GM12878 (cell line): ENCODE data around the gene PEMT. TPM values are rescaled to one million over a fixed set of nuclear protein-coding genes. Genes with fewer than 3 reads are reported as not detected.

ENCODE experiments used
- BRCA1 ChIP-seq: IDR thresholded peaks from 2 replicates; pipeline ENCODE4 v1.6.1; 2011; ENCODE audit warnings: low read depth, low read length, improper control_type of control experiment
- CBFB ChIP-seq: IDR thresholded peaks from 2 replicates; pipeline ENCODE4 v1.6.1; 2016; ENCODE audit warnings: antibody characterized with exemption, low read depth
- CHD2 ChIP-seq: IDR thresholded peaks from 2 replicates; pipeline ENCODE4 v1.6.1; 2011; ENCODE audit warnings: low read depth, low read length, improper control_type of control experiment, borderline replicate concordance
- DPF2 ChIP-seq: fragments of 450-650 bp; IDR thresholded peaks from 2 replicates; pipeline ENCODE4 v1.6.1; 2017; ENCODE audit warnings: mild to moderate bottlenecking
- EED ChIP-seq: sonication (generic); IDR thresholded peaks from 2 replicates; pipeline ENCODE4 v1.6.1; 2016; ENCODE audit warnings: antibody characterized with exemption, low read depth
- EGR1 ChIP-seq, 2 experiments: IDR thresholded peaks; 1 replicate in 1 of 2; 2 replicates in 1 of 2; pipeline ENCODE4 v1.6.1; 2011 to 2012; ENCODE audit warnings: low read depth in 2 of 2, low read length in 2 of 2, borderline replicate concordance in 1 of 2, mild to moderate bottlenecking in 1 of 2, moderate library complexity in 1 of 2
- FOS ChIP-seq: IDR thresholded peaks from 3 replicates; pipeline ENCODE4 v1.6.1; 2011; ENCODE audit warnings: borderline replicate concordance; ENCODE audit not compliant: insufficient read length; ENCODE audit errors: extremely low read depth
- GATAD2B ChIP-seq: fragments of 450-650 bp; conservative IDR thresholded peaks from 2 replicates; pipeline ENCODE4 v1.6.1; 2017; ENCODE audit warnings: low read depth, mild to moderate bottlenecking, moderate library complexity
- HCFC1 ChIP-seq: fragments of 150-350 bp; IDR thresholded peaks from 2 replicates; pipeline ENCODE4 v1.6.1; 2014; ENCODE audit warnings: low read length
- IRF4 ChIP-seq: IDR thresholded peaks from 2 replicates; pipeline ENCODE4 v1.6.1; 2011; ENCODE audit warnings: low read depth, low read length
- JUNB ChIP-seq: IDR thresholded peaks from 2 replicates; pipeline ENCODE4 v1.6.1; 2016; ENCODE audit warnings: antibody characterized with exemption, mild to moderate bottlenecking
- KAT2A ChIP-seq: conservative IDR thresholded peaks from 2 replicates; pipeline ENCODE4 v1.6.1; 2011; ENCODE audit warnings: low read depth, low read length; ENCODE audit not compliant: control insufficient read depth
- MTA3 ChIP-seq: IDR thresholded peaks from 2 replicates; pipeline ENCODE4 v1.6.1; 2012; ENCODE audit warnings: low read length, inconsistent platforms, borderline replicate concordance
- MXI1 ChIP-seq: fragments of 150-350 bp; IDR thresholded peaks from 2 replicates; pipeline ENCODE4 v1.6.1; 2011; ENCODE audit warnings: low read depth, mild to moderate bottlenecking, inconsistent platforms, low read length, improper control_type of control experiment
- NBN ChIP-seq: fragments of 450-650 bp; IDR thresholded peaks from 2 replicates; pipeline ENCODE4 v1.6.1; 2016
- NR2C1 ChIP-seq: fragments of 450-650 bp; IDR thresholded peaks from 2 replicates; pipeline ENCODE4 v1.6.1; 2017; ENCODE audit warnings: antibody characterized with exemption, mild to moderate bottlenecking, moderate library complexity
- PAX5 ChIP-seq: IDR thresholded peaks from 2 replicates; pipeline ENCODE4 v1.6.1; 2011; ENCODE audit warnings: low read depth, low read length, borderline replicate concordance
- POU2F2 ChIP-seq: IDR thresholded peaks from 3 replicates; pipeline ENCODE4 v1.6.1; 2011; ENCODE audit warnings: low read depth, mild to moderate bottlenecking, low read length, borderline replicate concordance
- SIN3A ChIP-seq: IDR thresholded peaks from 2 replicates; pipeline ENCODE4 v1.6.1; 2012; ENCODE audit warnings: low read depth, low read length, improper control_type of control experiment
- SMAD1 ChIP-seq: fragments of 450-650 bp; IDR thresholded peaks from 2 replicates; pipeline ENCODE4 v1.6.1; 2018; ENCODE audit warnings: mild to moderate bottlenecking, low read depth; ENCODE audit not compliant: partially characterized antibody
- SMARCA5 ChIP-seq: fragments of 450-650 bp; IDR thresholded peaks from 2 replicates; pipeline ENCODE4 v1.6.1; 2017; ENCODE audit warnings: mild to moderate bottlenecking
- TARDBP ChIP-seq: IDR thresholded peaks from 2 replicates; pipeline ENCODE4 v1.6.1; 2016; ENCODE audit warnings: borderline replicate concordance
- ZZZ3 ChIP-seq: IDR thresholded peaks from 2 replicates; pipeline ENCODE4 v1.6.1; 2011; ENCODE audit warnings: low read depth; ENCODE audit not compliant: control insufficient read depth, insufficient read length
- polyA plus RNA-seq, 11 experiments: library from polyadenylated mRNA; depleted of rRNA in 4 of 11; unstranded in 6 of 11; stranded (reverse) in 5 of 11; fragments of >200 nt; fragmentation: Nextera tagmentation in 4 of 11; fragmentation: Illumina TruSeq in 1 of 11; extraction: Ambion mirVana in 4 of 11; extraction: Trizol in 1 of 11; gene quantifications; 1 replicate in 1 of 11; 2 replicates in 10 of 11; pipeline versions ENCODE4 v1.2.1 to v1.2.3, GENCODE V29; 2011 to 2016; ENCODE audit warnings: inconsistent platforms in 2 of 11, missing spikeins in 2 of 11, low read depth in 1 of 11
- total RNA-seq, 4 experiments: library from RNA; depleted of rRNA in 3 of 4; stranded (reverse); fragments of >200 nt in 3 of 4; fragmentation: Illumina TruSeq in 1 of 4; extraction: Trizol in 1 of 4; gene quantifications; 2 replicates each; pipeline versions ENCODE4 v1.2.1 to v1.2.3, GENCODE V29; 2013 to 2021
- TF ChIP-seq, protein P1 (sequence below): fragments of 450-650 bp; IDR thresholded peaks from 2 replicates; pipeline ENCODE4 v1.6.1; 2016; ENCODE audit warnings: mild to moderate bottlenecking
- TF ChIP-seq, protein P2 (sequence below): IDR thresholded peaks from 2 replicates; pipeline ENCODE4 v1.6.1; 2011; ENCODE audit warnings: low read depth, low read length, improper control_type of control experiment, borderline replicate concordance
- TF ChIP-seq, protein P3 (sequence below): fragments of 450-650 bp; IDR thresholded peaks from 2 replicates; pipeline ENCODE4 v1.6.1; 2018; ENCODE audit warnings: borderline replicate concordance, mild to moderate bottlenecking; ENCODE audit not compliant: partially characterized antibody

PEMT gene
- total and polyA plus RNA-seq, 10 of the 15 experiments (the other 5 are each of a cell fraction or from before 2014, with no cell fraction given): 2.8 to 44.7 (median 25.4) TPM

DNA sequence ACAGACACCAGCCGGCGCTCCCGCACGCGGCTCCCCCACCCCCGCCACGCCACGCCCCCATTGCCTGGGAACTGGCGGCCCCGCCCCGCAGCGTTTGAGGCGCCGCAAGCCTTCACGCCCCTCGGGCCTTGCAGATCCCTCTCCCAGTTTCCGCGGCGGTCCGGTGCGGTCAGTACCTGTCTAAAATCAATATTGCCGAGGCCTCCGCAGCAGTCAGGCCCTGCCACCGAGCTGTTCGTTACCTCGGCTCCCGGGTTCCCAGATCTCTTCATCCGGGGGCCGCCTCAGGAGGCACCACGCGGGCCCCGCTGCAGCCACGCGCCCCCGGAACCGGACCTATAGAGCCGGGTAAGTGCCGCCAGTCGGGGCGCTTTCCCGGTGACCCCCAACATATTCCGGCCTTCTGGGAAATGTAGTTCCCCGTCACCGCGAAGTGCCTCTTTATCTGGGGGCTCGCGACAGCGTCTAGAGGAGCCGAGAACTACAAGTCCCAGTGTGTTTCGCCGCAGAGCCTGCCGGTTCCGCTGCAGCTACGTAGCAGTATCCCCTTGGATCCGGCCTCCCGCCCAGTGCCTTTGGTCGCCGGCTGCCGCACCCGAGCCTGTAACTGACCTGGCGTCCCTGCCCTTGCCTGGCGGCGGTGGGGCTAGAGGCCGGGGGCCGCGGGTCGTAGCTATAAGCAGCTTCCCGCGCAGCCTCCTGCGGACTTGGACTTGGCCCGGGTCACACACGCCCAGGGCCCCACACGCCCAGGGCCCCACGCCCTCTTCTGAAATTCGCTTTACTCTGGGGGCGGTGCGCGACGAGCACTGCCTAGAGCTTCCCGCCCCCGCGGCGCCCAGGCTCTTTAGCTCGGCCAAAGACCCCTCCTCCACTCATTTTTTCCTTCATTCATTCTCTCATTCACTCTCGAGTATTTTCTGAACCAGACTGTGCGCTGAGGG, at the start of gene PEMT (continued):
- TF ChIP-seq FOS (no peak), EED (peak; percentile 55; the same call in 1 of the 2 replicates), POU2F2 (0 out of 3 replicates have a peak, but pooled peaks have one; percentile 43), MXI1 (peak; percentile 88), NR2C1 (peak; percentile 81), SIN3A (peak; percentile 95), IRF4 (no peak), ZZZ3 (peak; percentile 12), JUNB (no peak), HCFC1 (peak; percentile 99), CHD2 (peak; percentile 80; the same call in 1 of the 2 replicates), KAT2A (no peak), MTA3 (no peak), NBN (peak; percentile 77; the same call in 1 of the 2 replicates), TARDBP (peak; percentile 96), PAX5 (no peak), DPF2 (0 out of 2 replicates have a peak, but pooled peaks have one; percentile 52), BRCA1 (no peak), SMARCA5 (no peak), GATAD2B (peak; percentile 44; the same call in 1 of the 2 replicates), EGR1 (IDR thresholded peaks at IDR 0.05; ENCODE audit: borderline replicate concordance in 1 of 2, low read depth in 2 of 2, low read length in 2 of 2) (peak in 1 of 2 experiments; percentile 87; a peak in 2 of 3 replicates), SMAD1 (no peak), CBFB (peak; percentile 66; the same call in 1 of the 2 replicates)
- TF ChIP-seq, protein P1, sequence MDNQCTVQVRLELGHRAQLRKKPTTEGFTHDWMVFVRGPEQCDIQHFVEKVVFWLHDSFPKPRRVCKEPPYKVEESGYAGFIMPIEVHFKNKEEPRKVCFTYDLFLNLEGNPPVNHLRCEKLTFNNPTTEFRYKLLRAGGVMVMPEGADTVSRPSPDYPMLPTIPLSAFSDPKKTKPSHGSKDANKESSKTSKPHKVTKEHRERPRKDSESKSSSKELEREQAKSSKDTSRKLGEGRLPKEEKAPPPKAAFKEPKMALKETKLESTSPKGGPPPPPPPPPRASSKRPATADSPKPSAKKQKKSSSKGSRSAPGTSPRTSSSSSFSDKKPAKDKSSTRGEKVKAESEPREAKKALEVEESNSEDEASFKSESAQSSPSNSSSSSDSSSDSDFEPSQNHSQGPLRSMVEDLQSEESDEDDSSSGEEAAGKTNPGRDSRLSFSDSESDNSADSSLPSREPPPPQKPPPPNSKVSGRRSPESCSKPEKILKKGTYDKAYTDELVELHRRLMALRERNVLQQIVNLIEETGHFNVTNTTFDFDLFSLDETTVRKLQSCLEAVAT: peak; percentile 80
- TF ChIP-seq, protein P2, sequence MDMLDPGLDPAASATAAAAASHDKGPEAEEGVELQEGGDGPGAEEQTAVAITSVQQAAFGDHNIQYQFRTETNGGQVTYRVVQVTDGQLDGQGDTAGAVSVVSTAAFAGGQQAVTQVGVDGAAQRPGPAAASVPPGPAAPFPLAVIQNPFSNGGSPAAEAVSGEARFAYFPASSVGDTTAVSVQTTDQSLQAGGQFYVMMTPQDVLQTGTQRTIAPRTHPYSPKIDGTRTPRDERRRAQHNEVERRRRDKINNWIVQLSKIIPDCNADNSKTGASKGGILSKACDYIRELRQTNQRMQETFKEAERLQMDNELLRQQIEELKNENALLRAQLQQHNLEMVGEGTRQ: no peak
- TF ChIP-seq, protein P3, sequence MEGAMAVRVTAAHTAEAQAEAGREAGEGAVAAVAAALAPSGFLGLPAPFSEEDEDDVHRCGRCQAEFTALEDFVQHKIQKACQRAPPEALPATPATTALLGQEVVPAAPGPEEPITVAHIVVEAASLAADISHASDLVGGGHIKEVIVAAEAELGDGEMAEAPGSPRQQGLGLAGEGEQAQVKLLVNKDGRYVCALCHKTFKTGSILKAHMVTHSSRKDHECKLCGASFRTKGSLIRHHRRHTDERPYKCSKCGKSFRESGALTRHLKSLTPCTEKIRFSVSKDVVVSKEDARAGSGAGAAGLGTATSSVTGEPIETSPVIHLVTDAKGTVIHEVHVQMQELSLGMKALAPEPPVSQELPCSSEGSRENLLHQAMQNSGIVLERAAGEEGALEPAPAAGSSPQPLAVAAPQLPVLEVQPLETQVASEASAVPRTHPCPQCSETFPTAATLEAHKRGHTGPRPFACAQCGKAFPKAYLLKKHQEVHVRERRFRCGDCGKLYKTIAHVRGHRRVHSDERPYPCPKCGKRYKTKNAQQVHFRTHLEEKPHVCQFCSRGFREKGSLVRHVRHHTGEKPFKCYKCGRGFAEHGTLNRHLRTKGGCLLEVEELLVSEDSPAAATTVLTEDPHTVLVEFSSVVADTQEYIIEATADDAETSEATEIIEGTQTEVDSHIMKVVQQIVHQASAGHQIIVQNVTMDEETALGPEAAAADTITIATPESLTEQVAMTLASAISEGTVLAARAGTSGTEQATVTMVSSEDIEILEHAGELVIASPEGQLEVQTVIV: peak; percentile 45
